SK-N-SH treated with all-trans-retinoic acid at 6 μM for 48 hours (cell line): ENCODE results near the gene ACTR2.

Source experiments
- ATAC-seq: fragments of 200-7000 bp; cut with Tn5 transposase; 3 replicates; pipeline ENCODE4 v1.9.1; 2020; ENCODE audit warnings: mild to moderate bottlenecking, moderate library complexity
- ARNTL ChIP-seq: fragments of 450-650 bp; formaldehyde crosslinking; IDR thresholded peaks from 2 replicates; pipeline ENCODE4 v1.5.0; 2020; ENCODE audit warnings: low read depth, mild to moderate bottlenecking, moderate library complexity, borderline replicate concordance
- BACH2 ChIP-seq: fragments of 250-450 bp; sonication (Bioruptor Pico); IDR thresholded peaks from 2 replicates; pipeline ENCODE4 v1.9.0; 2021; ENCODE audit warnings: mild to moderate bottlenecking, borderline replicate concordance
- CREB5 ChIP-seq: fragments of 250-450 bp; sonication (Bioruptor Pico); IDR thresholded peaks from 2 replicates; pipeline ENCODE4 v1.5.1; 2020; ENCODE audit warnings: low read depth, mild to moderate bottlenecking, moderate library complexity
- ESRRG ChIP-seq: fragments of 250-450 bp; sonication (Bioruptor Pico); IDR thresholded peaks from 2 replicates; pipeline ENCODE4 v1.6.1; 2021; ENCODE audit warnings: mild to moderate bottlenecking
- GLIS3 ChIP-seq: fragments of 250-450 bp; sonication (Bioruptor Pico); IDR thresholded peaks from 2 replicates; pipeline ENCODE4 v1.5.0; 2020; ENCODE audit warnings: mild to moderate bottlenecking, moderate library complexity
- ISL1 ChIP-seq: fragments of 250-450 bp; sonication (Bioruptor Pico); IDR thresholded peaks from 2 replicates; pipeline ENCODE4 v2.1.2; 2022; ENCODE audit warnings: mild to moderate bottlenecking, moderate library complexity
- OSR1 ChIP-seq: fragments of 250-450 bp; sonication (Bioruptor Pico); IDR thresholded peaks from 2 replicates; pipeline ENCODE4 v1.8.0; 2022; ENCODE audit warnings: moderate library complexity, mild to moderate bottlenecking, inconsistent platforms
- POU6F1 ChIP-seq: fragments of 250-450 bp; sonication (Bioruptor Pico); IDR thresholded peaks from 2 replicates; pipeline ENCODE4 v1.8.0; 2021; ENCODE audit warnings: low read depth, mild to moderate bottlenecking, moderate library complexity, borderline replicate concordance
- PPARA ChIP-seq: fragments of 250-450 bp; sonication (Bioruptor Pico); IDR thresholded peaks from 2 replicates; pipeline ENCODE4 v1.5.0; 2020; ENCODE audit warnings: mild to moderate bottlenecking, borderline replicate concordance
- RARB ChIP-seq: fragments of 250-450 bp; sonication (Bioruptor Pico); IDR thresholded peaks from 2 replicates; pipeline ENCODE4 v1.8.0; 2021; ENCODE audit warnings: mild to moderate bottlenecking, moderate library complexity
- TCF4 ChIP-seq: fragments of 250-450 bp; sonication (Bioruptor Pico); IDR thresholded peaks from 2 replicates; pipeline ENCODE4 v1.8.0; 2021; ENCODE audit warnings: mild to moderate bottlenecking, moderate library complexity, borderline replicate concordance
- TOX ChIP-seq: fragments of 250-450 bp; sonication (Bioruptor Pico); IDR thresholded peaks from 2 replicates; pipeline ENCODE4 v1.8.0; 2021; ENCODE audit warnings: mild to moderate bottlenecking, moderate library complexity, borderline replicate concordance
- TSHZ2 ChIP-seq: fragments of 250-450 bp; sonication (Bioruptor Pico); IDR thresholded peaks from 2 replicates; pipeline ENCODE4 v1.5.0; 2020; ENCODE audit warnings: mild to moderate bottlenecking, moderate library complexity
- ZC3H10 ChIP-seq: fragments of 250-450 bp; sonication (Bioruptor Pico); IDR thresholded peaks from 2 replicates; pipeline ENCODE4 v1.5.1; 2021; ENCODE audit warnings: mild to moderate bottlenecking, moderate library complexity
- ZFP3 ChIP-seq: fragments of 250-450 bp; sonication (Bioruptor Pico); IDR thresholded peaks from 2 replicates; pipeline ENCODE4 v1.5.0; 2020; ENCODE audit warnings: mild to moderate bottlenecking, moderate library complexity
- ZFP30 ChIP-seq: fragments of 450-650 bp; formaldehyde crosslinking; IDR thresholded peaks from 2 replicates; pipeline ENCODE4 v1.5.0; 2022; ENCODE audit warnings: mild to moderate bottlenecking, moderate library complexity
- ZNF565 ChIP-seq: fragments of 450-650 bp; formaldehyde crosslinking; conservative IDR thresholded peaks from 2 replicates; pipeline ENCODE4 v1.5.0; 2020; ENCODE audit warnings: low read depth, mild to moderate bottlenecking, moderate library complexity
- ZNF70 ChIP-seq: fragments of 450-650 bp; formaldehyde crosslinking; IDR thresholded peaks from 2 replicates; pipeline ENCODE4 v1.5.0; 2020; ENCODE audit warnings: mild to moderate bottlenecking, moderate library complexity
- ZNF8 ChIP-seq: fragments of 450-650 bp; formaldehyde crosslinking; IDR thresholded peaks from 2 replicates; pipeline ENCODE4 v1.5.0; 2020; ENCODE audit warnings: mild to moderate bottlenecking, moderate library complexity
- TF ChIP-seq, protein P1 (sequence below): fragments of 250-450 bp; sonication (Bioruptor Pico); IDR thresholded peaks from 2 replicates; pipeline ENCODE4 v1.8.0; 2020; ENCODE audit warnings: mild to moderate bottlenecking, moderate library complexity, borderline replicate concordance

ACTR2 gene

DNA sequence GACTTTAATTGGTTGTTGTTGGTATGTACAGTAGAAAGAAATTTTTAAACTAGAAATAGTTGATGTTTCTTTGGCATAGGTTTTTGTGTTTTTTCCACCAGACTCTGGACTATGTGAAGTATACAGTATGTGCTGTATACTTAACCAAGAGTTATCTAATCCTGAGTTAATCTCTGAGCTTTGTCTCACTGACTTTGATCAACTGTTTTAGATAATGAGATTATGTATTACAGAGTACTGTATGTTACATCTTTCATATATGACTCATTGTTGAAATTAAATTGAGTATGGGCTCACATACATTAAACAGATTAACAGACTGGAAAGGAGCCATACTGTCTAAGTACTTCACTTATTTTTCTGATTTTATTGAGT lies 38.0 kb downstream of the ACTR2 start:
- TF ChIP-seq OSR1 (CRISPR knock-in tag) (no peak), ZFP3 (CRISPR knock-in tag) (0 out of 2 replicates have a peak, but pooled peaks have one; percentile 54), CREB5 (CRISPR knock-in tag) (0 out of 2 replicates have a peak, but pooled peaks have one; percentile 54), ZFP30 (CRISPR knock-in tag) (no peak), TCF4 (CRISPR knock-in tag) (peak; percentile 55; the same call in 1 of the 2 replicates), ISL1 (CRISPR knock-in tag) (peak; percentile 89), ZNF565 (CRISPR knock-in tag) (no peak)
- TF ChIP-seq, protein P1, sequence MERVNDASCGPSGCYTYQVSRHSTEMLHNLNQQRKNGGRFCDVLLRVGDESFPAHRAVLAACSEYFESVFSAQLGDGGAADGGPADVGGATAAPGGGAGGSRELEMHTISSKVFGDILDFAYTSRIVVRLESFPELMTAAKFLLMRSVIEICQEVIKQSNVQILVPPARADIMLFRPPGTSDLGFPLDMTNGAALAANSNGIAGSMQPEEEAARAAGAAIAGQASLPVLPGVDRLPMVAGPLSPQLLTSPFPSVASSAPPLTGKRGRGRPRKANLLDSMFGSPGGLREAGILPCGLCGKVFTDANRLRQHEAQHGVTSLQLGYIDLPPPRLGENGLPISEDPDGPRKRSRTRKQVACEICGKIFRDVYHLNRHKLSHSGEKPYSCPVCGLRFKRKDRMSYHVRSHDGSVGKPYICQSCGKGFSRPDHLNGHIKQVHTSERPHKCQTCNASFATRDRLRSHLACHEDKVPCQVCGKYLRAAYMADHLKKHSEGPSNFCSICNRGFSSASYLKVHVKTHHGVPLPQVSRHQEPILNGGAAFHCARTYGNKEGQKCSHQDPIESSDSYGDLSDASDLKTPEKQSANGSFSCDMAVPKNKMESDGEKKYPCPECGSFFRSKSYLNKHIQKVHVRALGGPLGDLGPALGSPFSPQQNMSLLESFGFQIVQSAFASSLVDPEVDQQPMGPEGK = peak; percentile 85; the same call in 1 of the 2 replicates
- TF ChIP-seq, all 23 proteins: peak for 5
- ATAC-seq = peak; percentile 51

- TF ChIP-seq POU6F1 (CRISPR knock-in tag) = no peak
- no peak for TF ChIP-seq PPARA (CRISPR knock-in tag)
- TF ChIP-seq ZC3H10 (CRISPR knock-in tag) = no peak
- no peak for TF ChIP-seq ESRRG
- no peak for TF ChIP-seq RARB
- no peak for TF ChIP-seq TSHZ2 (CRISPR knock-in tag)
- ATAC-seq = no peak
These were observed 39.4 kb downstream of the ACTR2 start for GRCh38 chr2:65267008-65267407.

- no peak for ATAC-seq
- TF ChIP-seq ZNF8 = no peak
- TF ChIP-seq BACH2 (CRISPR knock-in tag) = no peak
- no peak for TF ChIP-seq TOX (CRISPR knock-in tag)
- TF ChIP-seq GLIS3 (CRISPR knock-in tag) = no peak
- TF ChIP-seq, protein P1 = no peak
These were observed 41.3 kb downstream of the ACTR2 start for GRCh38 chr2:65268957-65269356.

- ATAC-seq = no peak
- TF ChIP-seq PPARA (CRISPR knock-in tag) = no peak
- no peak for TF ChIP-seq ZC3H10 (CRISPR knock-in tag)
- no peak for TF ChIP-seq ESRRG
- TF ChIP-seq ISL1 (CRISPR knock-in tag) = no peak
- TF ChIP-seq ZNF70 (CRISPR knock-in tag) = no peak
- no peak for TF ChIP-seq ARNTL (CRISPR knock-in tag)
These were observed 45.7 kb downstream of the ACTR2 start for GRCh38 chr2:65273344-65273743.
